ENCODE data around the gene KIR3DL3. TPM values are rescaled to one million over a fixed set of nuclear protein-coding genes. Genes with fewer than 3 reads are reported as not detected.
"Not testable (repeated sequence)": the region's sequence is repeated elsewhere in the genome, so short reads cannot be mapped to it uniquely, and the experiment has no call there.

KIR3DL3 gene
- polyA plus RNA-seq, 1 donor, result not detected

DNA sequence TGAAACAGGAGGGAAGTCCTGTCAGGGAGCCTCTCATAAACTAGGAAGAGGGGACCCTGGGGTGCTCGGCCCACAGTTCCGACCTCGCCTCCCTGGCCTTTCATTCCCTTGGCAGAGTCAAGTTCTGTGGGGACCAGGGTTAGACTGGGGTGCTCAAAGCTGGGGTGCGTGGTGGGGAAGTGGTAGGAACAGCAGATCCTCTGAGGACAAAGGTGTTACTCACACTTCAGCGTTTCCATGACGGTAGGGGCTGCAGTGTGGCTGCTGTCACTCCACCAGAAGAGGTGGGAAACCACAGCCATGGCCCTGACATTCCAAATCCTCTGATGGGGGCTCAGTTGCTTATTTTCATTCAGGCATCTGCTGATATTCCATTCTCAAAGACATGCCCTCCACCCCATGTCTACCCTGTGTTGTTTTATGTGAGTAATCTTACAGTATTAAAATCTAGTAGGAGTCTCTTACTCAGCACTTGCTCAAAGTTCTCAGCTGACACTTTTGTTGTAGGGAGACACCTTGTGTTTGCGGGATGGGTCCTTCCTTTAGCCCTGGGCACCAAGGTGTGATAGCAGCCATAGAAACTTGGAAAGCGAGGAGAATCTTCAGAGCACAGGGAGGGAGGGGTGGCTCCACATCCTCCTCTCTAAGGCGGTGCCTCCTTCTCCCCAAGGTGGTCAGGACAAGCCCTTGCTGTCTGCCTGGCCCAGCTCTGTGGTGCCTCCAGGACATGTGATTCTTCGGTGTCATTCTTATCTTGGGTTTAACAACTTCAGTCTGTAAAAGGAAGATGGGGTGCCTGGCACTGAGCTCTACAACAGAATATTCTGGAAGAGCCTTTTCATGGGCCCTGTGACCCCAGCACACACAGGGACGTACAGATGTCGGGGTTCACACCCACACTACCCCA is 32.2 kb downstream of the KIR3DL3 start:
- H3K9me3 ChIP-seq (ENCODE audit: control insufficient read depth, low read depth, low read length); DNase-seq; H3K27me3 ChIP-seq (ENCODE audit: control insufficient read depth, insufficient read depth, low read length); H3K4me3 ChIP-seq (ENCODE audit: low read length); H3K36me3 ChIP-seq (ENCODE audit: control insufficient read depth, insufficient read depth, low read length); H3K27ac ChIP-seq (ENCODE audit: low read length); H3K4me1 ChIP-seq (ENCODE audit: control insufficient read depth, insufficient read depth, low read length): not testable (repeated sequence)
- no CpG with 5 or more reads among the region's 12 CpGs for WGBS (ENCODE audit: insufficient coverage, low lambda C conversion rate)

DNA sequence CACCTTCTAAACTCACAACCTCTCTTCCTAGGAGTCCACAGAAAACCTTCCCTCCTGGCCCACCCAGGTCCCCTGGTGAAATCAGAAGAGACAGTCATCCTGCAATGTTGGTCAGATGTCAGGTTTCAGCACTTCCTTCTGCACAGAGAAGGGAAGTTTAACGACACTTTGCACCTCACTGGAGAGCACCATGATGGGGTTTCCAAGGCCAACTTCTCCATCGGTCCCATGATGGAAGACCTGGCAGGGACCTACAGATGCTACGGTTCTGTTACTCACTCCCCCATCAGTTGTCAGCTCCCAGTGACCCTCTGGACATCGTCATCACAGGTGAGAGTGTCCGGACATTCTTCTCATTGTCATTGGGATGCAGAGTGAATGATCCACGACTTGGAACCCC is 34.3 kb downstream of the KIR3DL3 start:
- not testable (repeated sequence) for H3K4me1 ChIP-seq (ENCODE audit: control insufficient read depth, insufficient read depth, low read length); H3K27ac ChIP-seq (ENCODE audit: low read length); DNase-seq; H3K27me3 ChIP-seq (ENCODE audit: control insufficient read depth, insufficient read depth, low read length); H3K36me3 ChIP-seq (ENCODE audit: control insufficient read depth, insufficient read depth, low read length); H3K4me3 ChIP-seq (ENCODE audit: low read length); H3K9me3 ChIP-seq (ENCODE audit: control insufficient read depth, low read depth, low read length)
- no CpG with 5 or more reads among the region's 6 CpGs for WGBS (ENCODE audit: insufficient coverage, low lambda C conversion rate)

DNA sequence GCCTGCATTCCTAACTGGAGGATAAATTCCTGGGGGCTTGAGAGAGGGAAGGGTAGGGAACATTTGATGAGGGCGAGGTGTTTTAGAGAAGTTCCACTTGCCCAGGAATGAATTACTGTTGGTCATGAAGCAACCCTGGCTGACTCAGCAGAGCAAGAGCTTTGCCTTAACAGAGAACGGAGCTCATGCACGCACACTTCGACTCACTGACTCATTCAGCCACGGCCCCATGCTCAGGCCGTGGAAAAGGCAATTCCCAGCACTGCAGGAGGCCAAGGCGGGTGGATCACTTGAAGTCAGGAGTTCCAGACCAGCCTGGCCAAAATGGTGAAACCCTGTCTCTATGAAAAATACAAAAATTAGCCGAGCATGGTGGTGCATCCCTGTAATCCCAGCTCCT is 40.0 kb downstream of the KIR3DL3 start:
- H3K4me1 ChIP-seq (ENCODE audit: control insufficient read depth, insufficient read depth, low read length); H3K4me3 ChIP-seq (ENCODE audit: low read length); DNase-seq; H3K9me3 ChIP-seq (ENCODE audit: control insufficient read depth, low read depth, low read length); H3K27ac ChIP-seq (ENCODE audit: low read length); H3K36me3 ChIP-seq (ENCODE audit: control insufficient read depth, insufficient read depth, low read length); H3K27me3 ChIP-seq (ENCODE audit: control insufficient read depth, insufficient read depth, low read length): not testable (repeated sequence)
- no CpG with 5 or more reads among the region's 8 CpGs for WGBS (ENCODE audit: insufficient coverage, low lambda C conversion rate)

DNA sequence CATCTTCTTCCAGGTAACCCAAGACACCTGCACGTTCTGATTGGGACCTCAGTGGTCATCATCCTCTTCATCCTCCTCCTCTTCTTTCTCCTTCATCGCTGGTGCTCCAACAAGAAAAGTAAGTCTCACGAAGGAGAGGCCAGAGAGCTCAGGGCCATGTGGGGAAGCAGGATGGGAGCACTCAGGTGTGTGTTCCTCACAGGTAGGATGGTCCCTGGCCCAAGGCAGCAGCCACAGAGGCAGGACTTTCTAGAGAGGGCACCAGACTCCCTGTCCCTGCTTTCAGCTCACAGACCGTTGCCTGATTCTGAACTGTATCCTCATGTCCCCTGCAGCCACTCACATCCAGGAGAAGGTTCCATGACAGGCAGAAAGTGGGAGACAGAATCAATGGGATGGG is 42.2 kb downstream of the KIR3DL3 start:
- no CpG with 5 or more reads among the region's 4 CpGs for WGBS (ENCODE audit: insufficient coverage, low lambda C conversion rate)
- not testable (repeated sequence) for H3K4me3 ChIP-seq (ENCODE audit: low read length); DNase-seq; H3K9me3 ChIP-seq (ENCODE audit: control insufficient read depth, low read depth, low read length); H3K36me3 ChIP-seq (ENCODE audit: control insufficient read depth, insufficient read depth, low read length); H3K27ac ChIP-seq (ENCODE audit: low read length); H3K27me3 ChIP-seq (ENCODE audit: control insufficient read depth, insufficient read depth, low read length); H3K4me1 ChIP-seq (ENCODE audit: control insufficient read depth, insufficient read depth, low read length)

DNA sequence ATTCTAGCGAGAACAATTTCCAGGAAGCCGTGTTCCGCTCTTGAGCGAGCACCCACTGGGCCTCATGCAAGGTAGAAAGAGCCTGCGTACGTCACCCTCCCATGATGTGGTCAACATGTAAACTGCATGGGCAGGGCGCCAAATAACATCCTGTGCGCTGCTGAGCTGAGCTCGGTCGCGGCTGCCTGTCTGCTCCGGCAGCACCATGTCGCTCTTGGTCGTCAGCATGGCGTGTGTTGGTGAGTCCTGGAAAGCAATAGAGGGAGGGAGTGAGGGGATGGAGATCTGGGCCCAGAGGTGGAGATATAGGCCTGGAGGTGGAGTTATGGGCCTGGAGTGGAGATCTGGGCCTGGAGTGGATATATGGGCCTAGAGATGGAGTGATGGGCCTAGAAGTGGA is 45.4 kb downstream of the KIR3DL3 start, which contains the start of gene KIR2DL1:
Gene KIR2DL1 (plus strand): TSS at position 148 of the 400 bp plus-strand sequence. CDS start 58 bp downstream, at position 206.
- H3K27ac ChIP-seq (ENCODE audit: low read length); H3K4me3 ChIP-seq (ENCODE audit: low read length); H3K27me3 ChIP-seq (ENCODE audit: control insufficient read depth, insufficient read depth, low read length); H3K36me3 ChIP-seq (ENCODE audit: control insufficient read depth, insufficient read depth, low read length); H3K9me3 ChIP-seq (ENCODE audit: control insufficient read depth, low read depth, low read length); H3K4me1 ChIP-seq (ENCODE audit: control insufficient read depth, insufficient read depth, low read length); DNase-seq: not testable (repeated sequence)
- no CpG with 5 or more reads among the region's 15 CpGs for WGBS (ENCODE audit: insufficient coverage, low lambda C conversion rate)

DNA sequence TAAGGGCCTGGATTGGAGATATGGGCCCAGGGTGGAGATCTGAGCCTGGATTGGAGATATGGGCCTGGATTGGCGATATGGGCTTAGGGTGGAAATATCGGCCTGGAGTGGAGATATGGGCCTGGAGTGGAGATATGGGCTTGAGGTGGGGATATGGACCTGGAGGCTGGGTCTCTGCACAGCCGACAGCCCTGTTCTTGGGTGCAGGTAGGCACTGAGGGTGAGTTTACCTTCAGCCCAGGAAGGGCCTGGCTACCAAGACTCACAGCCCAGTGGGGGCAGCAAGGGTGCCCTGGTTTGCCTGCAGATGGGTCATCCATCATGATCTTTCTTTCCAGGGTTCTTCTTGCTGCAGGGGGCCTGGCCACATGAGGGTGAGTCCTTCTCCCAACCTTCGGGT is 46.3 kb downstream of the KIR3DL3 start:
- not testable (repeated sequence) for H3K9me3 ChIP-seq (ENCODE audit: control insufficient read depth, low read depth, low read length); H3K27me3 ChIP-seq (ENCODE audit: control insufficient read depth, insufficient read depth, low read length); DNase-seq; H3K4me3 ChIP-seq (ENCODE audit: low read length); H3K4me1 ChIP-seq (ENCODE audit: control insufficient read depth, insufficient read depth, low read length); H3K27ac ChIP-seq (ENCODE audit: low read length); H3K36me3 ChIP-seq (ENCODE audit: control insufficient read depth, insufficient read depth, low read length)
- WGBS (ENCODE audit: insufficient coverage, low lambda C conversion rate), result 60% methylated on average over 2 of the region's 4 CpGs

DNA sequence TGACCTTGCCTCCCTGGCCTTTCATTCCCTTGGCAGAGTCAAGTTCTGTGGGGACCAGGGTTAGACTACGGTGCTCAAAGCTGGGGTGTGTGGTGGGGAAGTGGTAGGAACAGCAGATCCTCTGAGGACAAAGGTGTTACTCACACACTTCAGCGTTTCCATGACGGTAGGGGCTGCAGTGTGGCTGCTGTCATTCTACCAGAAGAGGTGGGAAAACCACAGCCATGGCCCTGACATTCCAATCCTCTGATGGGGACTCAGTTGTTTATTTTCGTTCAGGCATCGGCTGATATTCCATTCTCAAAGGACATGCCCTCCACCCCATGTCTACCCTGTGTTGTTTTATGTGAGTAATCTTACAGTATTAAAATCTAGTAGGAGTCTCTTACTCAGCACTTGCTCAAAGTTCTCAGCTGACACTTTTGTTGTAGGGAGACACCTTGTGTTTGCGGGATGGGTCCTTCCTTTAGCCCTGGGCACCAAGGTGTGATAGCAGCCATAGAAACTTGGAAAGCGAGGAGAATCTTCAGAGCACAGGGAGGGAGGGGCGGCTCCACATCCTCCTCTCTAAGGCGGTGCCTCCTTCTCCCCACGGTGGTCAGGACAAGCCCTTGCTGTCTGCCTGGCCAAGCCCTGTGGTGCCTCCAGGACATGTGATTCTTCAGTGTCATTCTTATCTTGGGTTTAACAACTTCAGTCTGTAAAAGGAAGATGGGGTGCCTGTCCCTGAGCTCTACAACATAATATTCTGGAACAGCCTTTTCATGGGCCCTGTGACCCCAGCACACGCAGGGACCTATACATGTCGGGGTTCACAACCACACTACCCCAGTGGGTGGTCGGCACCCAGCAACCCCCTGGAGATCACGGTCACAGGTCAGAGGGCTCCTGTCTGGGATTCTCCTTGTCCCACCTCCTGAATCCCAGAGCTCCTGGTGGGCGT is 47.0 kb downstream of the KIR3DL3 start:
- H3K4me1 ChIP-seq (ENCODE audit: control insufficient read depth, insufficient read depth, low read length), result not testable (repeated sequence)

DNA sequence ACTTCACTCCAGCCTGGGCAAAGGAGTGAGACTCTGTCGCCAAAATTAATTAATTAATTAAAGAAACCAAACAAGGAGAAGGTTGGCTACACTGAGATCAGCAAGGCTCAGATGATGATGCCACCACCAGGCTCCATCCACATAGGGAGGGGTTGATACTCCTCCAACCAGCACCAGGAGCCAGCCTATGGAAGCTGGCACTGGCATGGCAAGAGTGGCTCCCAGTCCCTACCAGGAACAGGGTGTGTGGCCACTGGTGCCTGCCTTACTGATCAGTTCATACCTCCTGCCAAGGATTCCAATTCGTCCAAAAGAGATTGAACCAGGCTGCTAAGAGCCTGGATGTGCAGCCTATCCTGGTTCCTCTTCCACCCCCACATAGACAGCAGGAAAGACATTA is 48.4 kb downstream of the KIR3DL3 start:
- not testable (repeated sequence) for H3K27me3 ChIP-seq (ENCODE audit: control insufficient read depth, insufficient read depth, low read length); H3K9me3 ChIP-seq (ENCODE audit: control insufficient read depth, low read depth, low read length); H3K36me3 ChIP-seq (ENCODE audit: control insufficient read depth, insufficient read depth, low read length); H3K4me3 ChIP-seq (ENCODE audit: low read length); H3K4me1 ChIP-seq (ENCODE audit: control insufficient read depth, insufficient read depth, low read length); H3K27ac ChIP-seq (ENCODE audit: low read length); DNase-seq
- no CpG with 5 or more reads among the region's 2 CpGs for WGBS (ENCODE audit: insufficient coverage, low lambda C conversion rate)

More for the DNA sequence above, 47.0 kb downstream of the KIR3DL3 start:
- H3K9me3 ChIP-seq (ENCODE audit: control insufficient read depth, low read depth, low read length); H3K27ac ChIP-seq (ENCODE audit: low read length); H3K36me3 ChIP-seq (ENCODE audit: control insufficient read depth, insufficient read depth, low read length); DNase-seq; H3K27me3 ChIP-seq (ENCODE audit: control insufficient read depth, insufficient read depth, low read length); H3K4me3 ChIP-seq (ENCODE audit: low read length): not testable (repeated sequence)
- no CpG with 5 or more reads among the region's 15 CpGs for WGBS (ENCODE audit: insufficient coverage, low lambda C conversion rate)

DNA sequence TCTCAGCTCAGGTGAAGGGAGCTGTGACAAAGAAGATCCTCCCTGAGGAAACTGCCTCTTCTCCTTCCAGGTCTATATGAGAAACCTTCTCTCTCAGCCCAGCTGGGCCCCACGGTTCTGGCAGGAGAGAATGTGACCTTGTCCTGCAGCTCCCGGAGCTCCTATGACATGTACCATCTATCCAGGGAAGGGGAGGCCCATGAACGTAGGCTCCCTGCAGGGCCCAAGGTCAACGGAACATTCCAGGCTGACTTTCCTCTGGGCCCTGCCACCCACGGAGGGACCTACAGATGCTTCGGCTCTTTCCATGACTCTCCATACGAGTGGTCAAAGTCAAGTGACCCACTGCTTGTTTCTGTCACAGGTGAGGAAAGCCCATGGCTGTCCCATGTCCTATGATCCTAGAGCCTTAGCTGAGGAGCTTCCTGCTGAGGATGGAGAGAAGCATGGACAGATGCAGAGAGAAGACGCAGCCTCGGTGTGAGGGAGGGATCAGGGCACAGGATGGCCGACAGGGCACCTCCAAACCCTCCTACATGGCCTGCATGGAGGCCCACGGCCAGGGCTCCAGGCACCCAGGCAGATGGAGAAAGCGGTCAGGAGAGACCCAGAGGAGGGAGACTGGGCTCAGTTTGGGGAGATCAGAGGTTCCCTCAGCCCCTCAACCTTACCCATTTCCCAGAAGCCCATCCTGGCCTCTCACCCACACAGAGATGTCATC is 51.0 kb downstream of the KIR3DL3 start:
- H3K27me3 ChIP-seq (ENCODE audit: control insufficient read depth, insufficient read depth, low read length); H3K27ac ChIP-seq (ENCODE audit: low read length); H3K4me1 ChIP-seq (ENCODE audit: control insufficient read depth, insufficient read depth, low read length); DNase-seq; H3K36me3 ChIP-seq (ENCODE audit: control insufficient read depth, insufficient read depth, low read length); H3K9me3 ChIP-seq (ENCODE audit: control insufficient read depth, low read depth, low read length); H3K4me3 ChIP-seq (ENCODE audit: low read length): not testable (repeated sequence)
- WGBS (ENCODE audit: insufficient coverage, low lambda C conversion rate), result no CpG with 5 or more reads among the region's 12 CpGs

DNA sequence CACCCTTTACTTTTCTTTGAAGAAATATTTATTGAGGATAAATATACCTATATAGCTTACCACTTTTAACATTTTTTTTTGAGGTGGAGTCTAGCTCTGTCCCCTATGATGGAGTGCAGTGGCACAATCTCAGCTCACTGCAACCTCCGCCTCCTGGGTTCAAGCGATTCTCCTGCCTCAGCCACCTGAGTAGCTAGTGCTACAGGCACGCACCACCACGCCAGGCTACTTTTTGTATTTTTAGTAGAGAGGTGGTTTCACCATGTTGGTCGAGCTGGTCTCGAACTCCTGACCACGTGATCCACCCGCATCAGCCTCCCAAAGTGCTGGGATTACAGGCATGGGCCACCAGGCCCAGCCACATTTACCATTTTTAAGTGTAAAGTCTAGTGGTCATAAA is 51.6 kb downstream of the KIR3DL3 start:
- not testable (repeated sequence) for H3K27ac ChIP-seq (ENCODE audit: low read length); H3K27me3 ChIP-seq (ENCODE audit: control insufficient read depth, insufficient read depth, low read length); H3K36me3 ChIP-seq (ENCODE audit: control insufficient read depth, insufficient read depth, low read length); DNase-seq; H3K9me3 ChIP-seq (ENCODE audit: control insufficient read depth, low read depth, low read length); H3K4me3 ChIP-seq (ENCODE audit: low read length); H3K4me1 ChIP-seq (ENCODE audit: control insufficient read depth, insufficient read depth, low read length)
- no CpG with 5 or more reads among the region's 8 CpGs for WGBS (ENCODE audit: insufficient coverage, low lambda C conversion rate)
